ENCODE results near the gene FBXL20.
"Not testable (repeated sequence)": the region's sequence is repeated elsewhere in the genome, so short reads cannot be mapped to it uniquely, and the experiment has no call there.

GRCh38 chr17:39334008-39334744 is 67.2 kb downstream of the FBXL20 start:
- TF ChIP-seq CTCF (conservative IDR thresholded peaks at IDR 0.05; ENCODE audit: low read depth, low read length); EZH2 (IDR thresholded peaks at IDR 0.05; ENCODE audit: borderline replicate concordance, low read depth, low read length, poor library complexity, severe bottlenecking): not testable (repeated sequence)

All from A673 (cell line).